ENCODE results near the gene COL4A4.

DNA sequence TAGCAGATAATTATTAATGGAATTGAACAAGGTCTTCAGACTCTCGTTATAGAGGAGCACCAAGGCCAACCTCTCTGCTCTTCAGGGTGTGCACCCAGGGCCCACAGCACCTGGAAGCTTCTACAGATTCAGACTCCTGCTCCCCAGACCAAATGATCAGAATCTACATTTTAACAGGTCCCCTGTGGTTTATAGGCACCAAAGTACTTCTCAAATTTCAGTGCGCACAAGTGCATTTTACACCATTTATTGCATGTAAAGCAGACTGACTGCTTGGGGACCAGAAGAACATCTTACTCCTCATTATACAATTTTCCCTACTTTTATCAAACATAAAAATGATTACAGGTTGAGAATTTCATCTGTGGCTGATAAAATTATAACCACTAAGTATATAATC is 163.9 kb downstream of the COL4A4 start:
- no peak for TF ChIP-seq CTCF (IDR thresholded peaks at IDR 0.05)
- no peak for TF ChIP-seq POLR2AphosphoS5 (IDR thresholded peaks at IDR 0.05)

Data from esophagus muscularis mucosa (tissue), 3 donors.